Gastroesophageal sphincter (tissue), 3 donors: Measurements from ENCODE around the gene HIGD1A.

Experiments used
- POLR2AphosphoS5 ChIP-seq: sonication (generic); formaldehyde crosslinking; IDR thresholded peaks from one replicate; pipeline ENCODE4 v1.6.1; 2017; ENCODE audit warnings: antibody characterized with exemption
- TF ChIP-seq, protein P1 (sequence below), 4 experiments: fragments of 200-600 bp in 2 of 4; fragments of 450-650 bp in 2 of 4; sonication (generic) in 1 of 4; IDR thresholded peaks; one replicate each; pipeline ENCODE4 v1.5.1; 2017 to 2019; ENCODE audit warnings: antibody characterized with exemption in 4 of 4, mild to moderate bottlenecking in 2 of 4, moderate library complexity in 2 of 4

DNA sequence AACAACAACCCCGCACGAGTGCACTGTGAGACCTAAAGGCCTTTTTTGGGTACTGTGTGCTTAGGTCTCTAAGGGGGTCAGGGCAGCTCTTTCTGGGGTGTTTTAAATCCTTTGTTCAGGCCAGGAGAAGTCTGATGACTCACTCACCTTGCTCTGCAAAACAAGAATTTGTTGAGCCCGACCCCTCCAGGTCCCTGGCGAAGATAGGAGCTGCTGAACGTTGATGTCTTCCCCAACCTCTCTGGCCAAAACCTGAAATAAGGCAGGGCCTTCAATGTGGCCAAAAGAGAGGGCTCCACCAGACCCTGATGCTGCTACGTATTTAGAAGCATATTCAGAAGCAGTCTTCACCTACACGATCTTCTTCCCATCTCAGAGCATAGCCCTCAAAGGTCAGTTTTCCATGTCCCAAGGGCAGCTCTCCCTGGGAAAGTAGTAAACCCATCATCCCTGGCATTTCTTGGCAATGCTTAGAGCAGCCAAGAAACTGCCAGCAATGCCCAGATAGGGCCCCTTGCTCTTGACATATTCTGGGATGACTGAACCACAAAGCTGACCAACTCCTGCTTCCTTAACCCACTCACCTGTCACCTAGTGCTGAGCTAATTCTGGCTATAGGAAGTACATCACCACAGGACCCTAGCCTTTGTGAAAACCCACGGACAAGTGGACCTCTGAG lies 58.4 kb downstream of the HIGD1A start:
- TF ChIP-seq, protein P1, sequence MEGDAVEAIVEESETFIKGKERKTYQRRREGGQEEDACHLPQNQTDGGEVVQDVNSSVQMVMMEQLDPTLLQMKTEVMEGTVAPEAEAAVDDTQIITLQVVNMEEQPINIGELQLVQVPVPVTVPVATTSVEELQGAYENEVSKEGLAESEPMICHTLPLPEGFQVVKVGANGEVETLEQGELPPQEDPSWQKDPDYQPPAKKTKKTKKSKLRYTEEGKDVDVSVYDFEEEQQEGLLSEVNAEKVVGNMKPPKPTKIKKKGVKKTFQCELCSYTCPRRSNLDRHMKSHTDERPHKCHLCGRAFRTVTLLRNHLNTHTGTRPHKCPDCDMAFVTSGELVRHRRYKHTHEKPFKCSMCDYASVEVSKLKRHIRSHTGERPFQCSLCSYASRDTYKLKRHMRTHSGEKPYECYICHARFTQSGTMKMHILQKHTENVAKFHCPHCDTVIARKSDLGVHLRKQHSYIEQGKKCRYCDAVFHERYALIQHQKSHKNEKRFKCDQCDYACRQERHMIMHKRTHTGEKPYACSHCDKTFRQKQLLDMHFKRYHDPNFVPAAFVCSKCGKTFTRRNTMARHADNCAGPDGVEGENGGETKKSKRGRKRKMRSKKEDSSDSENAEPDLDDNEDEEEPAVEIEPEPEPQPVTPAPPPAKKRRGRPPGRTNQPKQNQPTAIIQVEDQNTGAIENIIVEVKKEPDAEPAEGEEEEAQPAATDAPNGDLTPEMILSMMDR (IDR thresholded peaks at IDR 0.05) = no peak
- peak; percentile 53 for TF ChIP-seq POLR2AphosphoS5
